Endothelial cell (in vitro differentiated cells): Measurements from ENCODE around the gene ZNF362. TPM values are rescaled to one million over a fixed set of nuclear protein-coding genes. Genes with fewer than 3 reads are reported as not detected.

Experiments
- DNase-seq: peaks from one replicate; pipeline ENCODE4 v3.0.0; 2021; ENCODE audit warnings: low spot score
- H3K27ac Mint-ChIP-seq: one replicate; pipeline ENCODE4 v1.8.0; 2021; ENCODE audit warnings: mixed read lengths, inconsistent platforms; ENCODE audit not compliant: unreplicated experiment
- H3K27me3 Mint-ChIP-seq: one replicate; pipeline ENCODE4 v1.8.0; 2021; ENCODE audit warnings: mild to moderate bottlenecking, moderate library complexity, mixed read lengths, inconsistent platforms; ENCODE audit not compliant: unreplicated experiment
- H3K36me3 Mint-ChIP-seq: one replicate; pipeline ENCODE4 v1.8.0; 2021; ENCODE audit warnings: mild to moderate bottlenecking, low read depth, mixed read lengths, inconsistent platforms; ENCODE audit not compliant: unreplicated experiment
- H3K4me1 Mint-ChIP-seq: one replicate; pipeline ENCODE4 v1.8.0; 2021; ENCODE audit warnings: mild to moderate bottlenecking, mixed read lengths, inconsistent platforms; ENCODE audit not compliant: unreplicated experiment
- H3K4me3 Mint-ChIP-seq: one replicate; pipeline ENCODE4 v1.8.0; 2021; ENCODE audit warnings: mild to moderate bottlenecking, mixed read lengths, inconsistent platforms; ENCODE audit not compliant: unreplicated experiment
- H3K9me3 Mint-ChIP-seq: one replicate; pipeline ENCODE4 v1.8.0; 2021; ENCODE audit warnings: mixed read lengths, inconsistent platforms; ENCODE audit not compliant: unreplicated experiment
- CTCF ChIP-seq: fragments of 200-600 bp; sonication (generic); IDR thresholded peaks from one replicate; pipeline ENCODE4 v1.5.0; 2021; ENCODE audit warnings: antibody characterized with exemption; ENCODE audit not compliant: unreplicated experiment
- total RNA-seq: library from RNA; stranded (reverse); fragmentation: NEBNext Ultra II Directional; extraction: Animal tissue kit (Norgen Biotek cat#: 25700); gene quantifications from one replicate; pipeline ENCODE4 v1.2.1, GENCODE V29; 2021; ENCODE audit not compliant: unreplicated experiment

ZNF362 gene
- total RNA-seq, 1 donor from 2014 or later = 70.0 TPM

GRCh38 chr1:33277488-33278084, 21.3 kb downstream of the ZNF362 start:
- Mint-ChIP-seq H3K4me1 (peaks cover 25% of the 10 kb centered on the region), H3K4me3 (no peak overlapping the region), H3K9me3 (no peaks in the 10 kb centered on the region), H3K27ac (no peak overlapping the region), H3K36me3 (peaks cover 38% of the 10 kb centered on the region), H3K27me3 (peaks cover 9% of the 10 kb centered on the region)
- DNase-seq = no peak
- no peak for TF ChIP-seq CTCF

- peaks cover 32% of the 10 kb centered on the region for H3K36me3 Mint-ChIP-seq
- no peak for DNase-seq
- TF ChIP-seq CTCF = no peak
- no peaks in the 10 kb centered on the region for H3K9me3 Mint-ChIP-seq
- H3K4me3 Mint-ChIP-seq = no peak overlapping the region
- H3K27ac Mint-ChIP-seq = no peak overlapping the region
- peaks cover 8% of the 10 kb centered on the region for H3K4me1 Mint-ChIP-seq
- peaks cover 9% of the 10 kb centered on the region for H3K27me3 Mint-ChIP-seq
Measured at GRCh38 chr1:33280091-33280661, 23.9 kb downstream of the ZNF362 start.

GRCh38 chr1:33281554-33282303, 25.4 kb downstream of the ZNF362 start:
- no peak for TF ChIP-seq CTCF
- Mint-ChIP-seq H3K27me3 (peaks cover 9% of the 10 kb centered on the region), H3K36me3 (peaks cover 31% of the 10 kb centered on the region), H3K27ac (peak overlapping the region; percentile 83), H3K4me1 (peaks cover 15% of the 10 kb centered on the region), H3K4me3 (peak overlapping the region; percentile 65), H3K9me3 (no peaks in the 10 kb centered on the region)
- no peak for DNase-seq

GRCh38 chr1:33282791-33283190, 26.5 kb downstream of the ZNF362 start:
- Mint-ChIP-seq H3K9me3 (no peaks in the 10 kb centered on the region), H3K27me3 (peaks cover 9% of the 10 kb centered on the region), H3K36me3 (peaks cover 26% of the 10 kb centered on the region), H3K4me1 (peaks cover 18% of the 10 kb centered on the region), H3K4me3 (no peak overlapping the region), H3K27ac (peak overlapping the region; percentile 30)
- no peak for TF ChIP-seq CTCF
- no peak for DNase-seq

GRCh38 chr1:33284049-33284448, 27.8 kb downstream of the ZNF362 start:
- no peak for DNase-seq
- Mint-ChIP-seq H3K27ac (peak overlapping the region; percentile 59), H3K36me3 (peaks cover 34% of the 10 kb centered on the region), H3K4me1 (peaks cover 27% of the 10 kb centered on the region), H3K27me3 (peaks cover 9% of the 10 kb centered on the region), H3K9me3 (no peaks in the 10 kb centered on the region), H3K4me3 (no peak overlapping the region)
- TF ChIP-seq CTCF = no peak
